C4-2B (cell line): ENCODE results near the gene CEP83.

ENCODE experiments used
- ZFX ChIP-seq: fragments of 450-650 bp; IDR thresholded peaks from 2 replicates; pipeline ENCODE4 v1.6.1; 2017
- TF ChIP-seq, protein P1 (sequence below): fragments of 450-650 bp; conservative IDR thresholded peaks from 2 replicates; pipeline ENCODE4 v1.5.1; 2017; ENCODE audit warnings: mild to moderate bottlenecking

GRCh38 chr12:94421868-94422740 is 37.6 kb downstream of the CEP83 start:
- TF ChIP-seq, protein P1, sequence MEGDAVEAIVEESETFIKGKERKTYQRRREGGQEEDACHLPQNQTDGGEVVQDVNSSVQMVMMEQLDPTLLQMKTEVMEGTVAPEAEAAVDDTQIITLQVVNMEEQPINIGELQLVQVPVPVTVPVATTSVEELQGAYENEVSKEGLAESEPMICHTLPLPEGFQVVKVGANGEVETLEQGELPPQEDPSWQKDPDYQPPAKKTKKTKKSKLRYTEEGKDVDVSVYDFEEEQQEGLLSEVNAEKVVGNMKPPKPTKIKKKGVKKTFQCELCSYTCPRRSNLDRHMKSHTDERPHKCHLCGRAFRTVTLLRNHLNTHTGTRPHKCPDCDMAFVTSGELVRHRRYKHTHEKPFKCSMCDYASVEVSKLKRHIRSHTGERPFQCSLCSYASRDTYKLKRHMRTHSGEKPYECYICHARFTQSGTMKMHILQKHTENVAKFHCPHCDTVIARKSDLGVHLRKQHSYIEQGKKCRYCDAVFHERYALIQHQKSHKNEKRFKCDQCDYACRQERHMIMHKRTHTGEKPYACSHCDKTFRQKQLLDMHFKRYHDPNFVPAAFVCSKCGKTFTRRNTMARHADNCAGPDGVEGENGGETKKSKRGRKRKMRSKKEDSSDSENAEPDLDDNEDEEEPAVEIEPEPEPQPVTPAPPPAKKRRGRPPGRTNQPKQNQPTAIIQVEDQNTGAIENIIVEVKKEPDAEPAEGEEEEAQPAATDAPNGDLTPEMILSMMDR: no peak
- no peak for TF ChIP-seq ZFX
